ENCODE measurements around the gene APBB2. TPM values are rescaled to one million over a fixed set of nuclear protein-coding genes. Genes with fewer than 3 reads are reported as not detected.

The APBB2 gene
- total and polyA plus RNA-seq, 8 donors: 42.5 to 94.8 (median 53.8) TPM

GRCh38 chr4:41160856-41161255, 53.5 kb downstream of the APBB2 start:
- no peaks in the 10 kb centered on the region for H3K9me3 ChIP-seq
- peak overlapping the region in 1 of 2 donors; percentile 19 for H3K27ac ChIP-seq
- ATAC-seq (no peak), DNase-seq (no peak)
- TF ChIP-seq CTCF (IDR thresholded peaks at IDR 0.05): no peak
- intact Hi-C loops (cut with DNase I): no loop called here
- H3K27me3 ChIP-seq: no peaks in the 10 kb centered on the region
- H3K4me3 ChIP-seq: no peak overlapping the region
- H3K4me1 ChIP-seq: peaks cover 0 to 2% of the 10 kb centered on the region in 2 donors
- H3K36me3 ChIP-seq: no peaks in the 10 kb centered on the region

GRCh38 chr4:41160012-41160789, 54.1 kb downstream of the APBB2 start:
- H3K4me1 ChIP-seq: peaks cover 0 to 2% of the 10 kb centered on the region in 2 donors
- H3K4me3 ChIP-seq: no peak overlapping the region
- H3K27ac ChIP-seq: peak overlapping the region in 1 of 2 donors; percentile 19
- no peaks in the 10 kb centered on the region for H3K36me3 ChIP-seq
- ATAC-seq (peak; percentile 80), DNase-seq (peak in 1 of 4 donors; percentile 48)
- H3K9me3 ChIP-seq: no peaks in the 10 kb centered on the region
- H3K27me3 ChIP-seq: no peaks in the 10 kb centered on the region
- intact Hi-C loops (cut with DNase I): no loop called here
- TF ChIP-seq CTCF (IDR thresholded peaks at IDR 0.05): no peak

- intact Hi-C loops (cut with DNase I): no loop called here
- no peak for DNase-seq
- H3K27ac ChIP-seq: no peak overlapping the region
Observed at GRCh38 chr4:41158756-41159155, 55.6 kb downstream of the APBB2 start.

GRCh38 chr4:41158274-41158673, 56.1 kb downstream of the APBB2 start:
- no peaks in the 10 kb centered on the region for H3K27me3 ChIP-seq
- peaks cover 0 to 2% of the 10 kb centered on the region in 2 donors for H3K4me1 ChIP-seq
- H3K4me3 ChIP-seq: no peak overlapping the region
- ATAC-seq (no peak), DNase-seq (no peak)
- TF ChIP-seq CTCF (IDR thresholded peaks at IDR 0.05): no peak
- H3K27ac ChIP-seq: no peak overlapping the region
- H3K9me3 ChIP-seq: no peaks in the 10 kb centered on the region
- intact Hi-C loops (cut with DNase I): no loop called here
- no peaks in the 10 kb centered on the region for H3K36me3 ChIP-seq

More at GRCh38 chr4:41158756-41159155, 55.6 kb downstream of the APBB2 start:
- no peak overlapping the region for H3K4me3 ChIP-seq
- ATAC-seq: no peak
- peaks cover 0 to 2% of the 10 kb centered on the region in 2 donors for H3K4me1 ChIP-seq
- H3K9me3 ChIP-seq: no peaks in the 10 kb centered on the region
- H3K36me3 ChIP-seq: no peaks in the 10 kb centered on the region
- no peaks in the 10 kb centered on the region for H3K27me3 ChIP-seq
- no peak for TF ChIP-seq CTCF (IDR thresholded peaks at IDR 0.05)

GRCh38 chr4:41157009-41157408, 57.3 kb downstream of the APBB2 start:
- no peak for TF ChIP-seq CTCF (IDR thresholded peaks at IDR 0.05)
- Histone ChIP-seq H3K27ac (no peak overlapping the region), H3K4me3 (no peak overlapping the region), H3K4me1 (peaks cover 0 to 2% of the 10 kb centered on the region in 2 donors), H3K27me3 (no peaks in the 10 kb centered on the region), H3K9me3 (no peaks in the 10 kb centered on the region), H3K36me3 (no peaks in the 10 kb centered on the region)
- intact Hi-C loops (cut with DNase I): no loop called here
- ATAC-seq: no peak
- no peak for DNase-seq
